ENCODE results near the gene POLR3A. TPM values are rescaled to one million over a fixed set of nuclear protein-coding genes. Genes with fewer than 3 reads are reported as not detected.

The POLR3A gene
- polyA plus RNA-seq, 1 donor (not counting 4 experiments of a cell fraction or from before 2014, with no cell fraction given), result 15.5 TPM

GRCh38 chr10:77975086-77975666 lies 54.1 kb downstream of the POLR3A start:
- no peak overlapping the region for H3K4me3 ChIP-seq (ENCODE audit: control insufficient read depth in 2 of 3, extremely low read depth in 1 of 3, insufficient read depth in 2 of 3, low read depth in 1 of 3, low read length in 3 of 3)
- peaks cover 8% of the 10 kb centered on the region for H3K4me1 ChIP-seq (ENCODE audit: control insufficient read depth, extremely low read depth, insufficient read depth, low read length)
- no peaks in the 10 kb centered on the region for H3K27me3 ChIP-seq (ENCODE audit: control insufficient read depth, extremely low read depth, insufficient read depth, low read length)
- dilution Hi-C loops (cut with MboI; ENCODE audit: extremely low pct_ligation_motif_present, low sequenced_read_pairs), result no loop called here
- no peaks in the 10 kb centered on the region for H4K20me1 ChIP-seq (ENCODE audit: control insufficient read depth, extremely low read depth, insufficient read depth, low read length)
- no peak overlapping the region for H3K27ac ChIP-seq (ENCODE audit: control insufficient read depth, insufficient read depth, low read length)
- no peak overlapping the region for H3K9ac ChIP-seq (ENCODE audit: control insufficient read depth, extremely low read depth, insufficient read depth, low read length)
- DNase-seq (ENCODE audit: low read depth, low spot score), result no peak
- no peak overlapping the region for H2AFZ ChIP-seq (ENCODE audit: control insufficient read depth, low read length)
- H3K36me3 ChIP-seq (ENCODE audit: control insufficient read depth in 2 of 2, extremely low read depth in 1 of 2, insufficient read depth in 2 of 2, low read length in 2 of 2), result peaks cover 13 to 26% of the 10 kb centered on the region in 2 experiments
- FAIRE-seq, result peak; percentile 36
- no peak overlapping the region for H3K4me2 ChIP-seq (ENCODE audit: control insufficient read depth, extremely low read depth, insufficient read depth, low read depth, low read length)
- no peak for TF ChIP-seq EZH2 (IDR thresholded peaks at IDR 0.05; ENCODE audit: low read length)
- TF ChIP-seq, protein P1, sequence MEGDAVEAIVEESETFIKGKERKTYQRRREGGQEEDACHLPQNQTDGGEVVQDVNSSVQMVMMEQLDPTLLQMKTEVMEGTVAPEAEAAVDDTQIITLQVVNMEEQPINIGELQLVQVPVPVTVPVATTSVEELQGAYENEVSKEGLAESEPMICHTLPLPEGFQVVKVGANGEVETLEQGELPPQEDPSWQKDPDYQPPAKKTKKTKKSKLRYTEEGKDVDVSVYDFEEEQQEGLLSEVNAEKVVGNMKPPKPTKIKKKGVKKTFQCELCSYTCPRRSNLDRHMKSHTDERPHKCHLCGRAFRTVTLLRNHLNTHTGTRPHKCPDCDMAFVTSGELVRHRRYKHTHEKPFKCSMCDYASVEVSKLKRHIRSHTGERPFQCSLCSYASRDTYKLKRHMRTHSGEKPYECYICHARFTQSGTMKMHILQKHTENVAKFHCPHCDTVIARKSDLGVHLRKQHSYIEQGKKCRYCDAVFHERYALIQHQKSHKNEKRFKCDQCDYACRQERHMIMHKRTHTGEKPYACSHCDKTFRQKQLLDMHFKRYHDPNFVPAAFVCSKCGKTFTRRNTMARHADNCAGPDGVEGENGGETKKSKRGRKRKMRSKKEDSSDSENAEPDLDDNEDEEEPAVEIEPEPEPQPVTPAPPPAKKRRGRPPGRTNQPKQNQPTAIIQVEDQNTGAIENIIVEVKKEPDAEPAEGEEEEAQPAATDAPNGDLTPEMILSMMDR (optimal IDR thresholded peaks at IDR 0.05 in 1 of 3, IDR thresholded peaks at IDR 0.05 in 1 of 3, conservative IDR thresholded peaks at IDR 0.05 in 1 of 3; ENCODE audit: extremely low read depth in 1 of 3, insufficient read depth in 2 of 3, low read length in 3 of 3), result no peak
- H3K9me1 ChIP-seq (ENCODE audit: control insufficient read depth, extremely low read depth, insufficient read depth, low read length), result no peaks in the 10 kb centered on the region
- no peaks in the 10 kb centered on the region for H3K9me3 ChIP-seq (ENCODE audit: control insufficient read depth, low read depth, low read length)
- no peaks in the 10 kb centered on the region for H3K79me2 ChIP-seq (ENCODE audit: control insufficient read depth, insufficient read depth, low read length)

- H3K9me1 ChIP-seq (ENCODE audit: control insufficient read depth, extremely low read depth, insufficient read depth, low read length), result no peaks in the 10 kb centered on the region
- H3K9me3 ChIP-seq (ENCODE audit: control insufficient read depth, low read depth, low read length), result no peaks in the 10 kb centered on the region
- TF ChIP-seq, protein P1 (optimal IDR thresholded peaks at IDR 0.05 in 1 of 3, IDR thresholded peaks at IDR 0.05 in 1 of 3, conservative IDR thresholded peaks at IDR 0.05 in 1 of 3; ENCODE audit: extremely low read depth in 1 of 3, insufficient read depth in 2 of 3, low read length in 3 of 3), result peak; percentile 52 to 69 (median 68)
- no peak for TF ChIP-seq EZH2 (IDR thresholded peaks at IDR 0.05; ENCODE audit: low read length)
- H3K4me3 ChIP-seq (ENCODE audit: control insufficient read depth in 2 of 3, extremely low read depth in 1 of 3, insufficient read depth in 2 of 3, low read depth in 1 of 3, low read length in 3 of 3), result no peak overlapping the region
- FAIRE-seq (peak; percentile 36), DNase-seq (ENCODE audit: low read depth, low spot score) (peak; percentile 13)
- no peak overlapping the region for H3K4me2 ChIP-seq (ENCODE audit: control insufficient read depth, extremely low read depth, insufficient read depth, low read depth, low read length)
- H2AFZ ChIP-seq (ENCODE audit: control insufficient read depth, low read length), result no peak overlapping the region
- H3K27me3 ChIP-seq (ENCODE audit: control insufficient read depth, extremely low read depth, insufficient read depth, low read length), result no peaks in the 10 kb centered on the region
- no peak overlapping the region for H3K27ac ChIP-seq (ENCODE audit: control insufficient read depth, insufficient read depth, low read length)
- H3K36me3 ChIP-seq (ENCODE audit: control insufficient read depth in 2 of 2, extremely low read depth in 1 of 2, insufficient read depth in 2 of 2, low read length in 2 of 2), result peaks cover 13 to 20% of the 10 kb centered on the region in 2 experiments
- H3K9ac ChIP-seq (ENCODE audit: control insufficient read depth, extremely low read depth, insufficient read depth, low read length), result no peak overlapping the region
- dilution Hi-C loops (cut with MboI; ENCODE audit: extremely low pct_ligation_motif_present, low sequenced_read_pairs), result no loop called here
- H3K79me2 ChIP-seq (ENCODE audit: control insufficient read depth, insufficient read depth, low read length), result no peaks in the 10 kb centered on the region
- peaks cover 8% of the 10 kb centered on the region for H3K4me1 ChIP-seq (ENCODE audit: control insufficient read depth, extremely low read depth, insufficient read depth, low read length)
- no peaks in the 10 kb centered on the region for H4K20me1 ChIP-seq (ENCODE audit: control insufficient read depth, extremely low read depth, insufficient read depth, low read length)
Observed at GRCh38 chr10:77974396-77975074, 54.8 kb downstream of the POLR3A start.

Data from keratinocyte (primary cell).